ENCODE measurements around the gene RPS6KA2.

- TF ChIP-seq CTBP1 (IDR thresholded peaks at IDR 0.05; ENCODE audit: borderline replicate concordance): no peak
- TF ChIP-seq FOXK2 (IDR thresholded peaks at IDR 0.05): no peak
- no peak for TF ChIP-seq SP1 (IDR thresholded peaks at IDR 0.05)
- TF ChIP-seq ZNF384 (IDR thresholded peaks at IDR 0.05): no peak
- TF ChIP-seq FOXA1 (IDR thresholded peaks at IDR 0.05): no peak
- TF ChIP-seq HDGF (IDR thresholded peaks at IDR 0.05; ENCODE audit: borderline replicate concordance): no peak
- no peak for TF ChIP-seq ARNT (IDR thresholded peaks at IDR 0.05)
- TF ChIP-seq LEF1 (IDR thresholded peaks at IDR 0.05; ENCODE audit: borderline replicate concordance): no peak
- TF ChIP-seq ELF4 (IDR thresholded peaks at IDR 0.05): no peak
- TF ChIP-seq NFRKB (IDR thresholded peaks at IDR 0.05): no peak
- no peak for TF ChIP-seq L3MBTL2 (conservative IDR thresholded peaks at IDR 0.05)
- no peak for TF ChIP-seq PKNOX1 (IDR thresholded peaks at IDR 0.05)
- TF ChIP-seq BHLHE40 (IDR thresholded peaks at IDR 0.05; ENCODE audit: borderline replicate concordance): no peak
- no peak for TF ChIP-seq SUZ12 (IDR thresholded peaks at IDR 0.05)
Measured at GRCh38 chr6:166655713-166656229, 28.7 kb upstream of the RPS6KA2 start.
